Endodermal cell (in vitro differentiated cells): ENCODE measurements around the gene NFIA. TPM values are rescaled to one million over a fixed set of nuclear protein-coding genes. Genes with fewer than 3 reads are reported as not detected.

Source experiments
- DNase-seq: peaks from one replicate; pipeline ENCODE4 v3.0.0-alpha.2; 2017
- H3K27ac ChIP-seq: 2 replicates; pipeline ENCODE4 v1.5.1; 2013; ENCODE audit warnings: mild to moderate bottlenecking, low read depth, low read length, moderate library complexity
- H3K27me3 ChIP-seq: 2 replicates; pipeline ENCODE4 v1.6.1; 2013; ENCODE audit warnings: mild to moderate bottlenecking, low read length, moderate library complexity; ENCODE audit not compliant: insufficient read depth, control insufficient read depth, poor library complexity, severe bottlenecking
- H3K36me3 ChIP-seq: 2 replicates; pipeline ENCODE4 v1.7.0; 2013; ENCODE audit warnings: mild to moderate bottlenecking, low read length, moderate library complexity; ENCODE audit not compliant: control insufficient read depth, insufficient read depth
- H3K4me1 ChIP-seq: one replicate; pipeline ENCODE4 v1.7.0; 2013; ENCODE audit warnings: low read length; ENCODE audit not compliant: control insufficient read depth, insufficient read depth
- H3K4me3 ChIP-seq: 2 replicates; pipeline ENCODE4 v1.5.1; 2013; ENCODE audit warnings: mild to moderate bottlenecking, low read length, moderate library complexity
- H3K9ac ChIP-seq: 2 replicates; pipeline ENCODE4 v1.6.1; 2013; ENCODE audit warnings: mild to moderate bottlenecking, low read length, moderate library complexity; ENCODE audit not compliant: poor library complexity, severe bottlenecking; ENCODE audit errors: extremely low read depth
- H3K9me3 ChIP-seq: 2 replicates; pipeline ENCODE4 v1.6.1; 2013; ENCODE audit warnings: mild to moderate bottlenecking, low read length, moderate library complexity; ENCODE audit not compliant: control insufficient read depth
- H3K27ac Mint-ChIP-seq: 2 replicates; pipeline ENCODE4 v1.8.0; 2020; ENCODE audit warnings: mixed read lengths
- H3K27me3 Mint-ChIP-seq: 2 replicates; pipeline ENCODE4 v1.8.0; 2021; ENCODE audit warnings: mild to moderate bottlenecking, mixed read lengths; ENCODE audit not compliant: insufficient read depth
- H3K36me3 Mint-ChIP-seq: 2 replicates; pipeline ENCODE4 v1.8.0; 2020; ENCODE audit warnings: low read depth, mixed read lengths
- H3K4me1 Mint-ChIP-seq: 2 replicates; pipeline ENCODE4 v1.8.0; 2020; ENCODE audit warnings: mixed read lengths
- H3K4me3 Mint-ChIP-seq: 2 replicates; pipeline ENCODE4 v1.8.0; 2020; ENCODE audit warnings: mild to moderate bottlenecking, moderate library complexity, mixed read lengths
- H3K9me3 Mint-ChIP-seq: 2 replicates; pipeline ENCODE4 v1.8.0; 2020; ENCODE audit warnings: mild to moderate bottlenecking, mixed read lengths
- WGBS, 2 experiments: methylation state at CpG; one replicate each; pipeline versions ENCODE4 v1.1.5 to v1.1.7; 2013; ENCODE audit warnings: missing lambda C conversion rate in 2 of 2, mixed read lengths in 1 of 2; ENCODE audit not compliant: insufficient coverage in 1 of 2, insufficient read length in 1 of 2; 5-methylcytosine and 5-hydroxymethylcytosine counted together
- total RNA-seq, 2 donors: library from RNA; stranded (reverse); fragmentation: NEBNext Ultra II Directional in 1 of 2; extraction: Animal tissue kit (Norgen Biotek cat#: 25700) in 1 of 2; gene quantifications; 2 replicates in 1 of 2; 3 replicates in 1 of 2; pipeline ENCODE4 v1.2.1, GENCODE V29; 2021
- TF ChIP-seq, protein P1 (sequence below): fragments of 200-600 bp; sonication (generic); conservative IDR thresholded peaks from 2 replicates; pipeline ENCODE4 v1.5.0; 2021; ENCODE audit warnings: antibody characterized with exemption, mild to moderate bottlenecking

NFIA gene
- total RNA-seq, 2 donors from 2014 or later, result 2.3 to 3.8 TPM

DNA sequence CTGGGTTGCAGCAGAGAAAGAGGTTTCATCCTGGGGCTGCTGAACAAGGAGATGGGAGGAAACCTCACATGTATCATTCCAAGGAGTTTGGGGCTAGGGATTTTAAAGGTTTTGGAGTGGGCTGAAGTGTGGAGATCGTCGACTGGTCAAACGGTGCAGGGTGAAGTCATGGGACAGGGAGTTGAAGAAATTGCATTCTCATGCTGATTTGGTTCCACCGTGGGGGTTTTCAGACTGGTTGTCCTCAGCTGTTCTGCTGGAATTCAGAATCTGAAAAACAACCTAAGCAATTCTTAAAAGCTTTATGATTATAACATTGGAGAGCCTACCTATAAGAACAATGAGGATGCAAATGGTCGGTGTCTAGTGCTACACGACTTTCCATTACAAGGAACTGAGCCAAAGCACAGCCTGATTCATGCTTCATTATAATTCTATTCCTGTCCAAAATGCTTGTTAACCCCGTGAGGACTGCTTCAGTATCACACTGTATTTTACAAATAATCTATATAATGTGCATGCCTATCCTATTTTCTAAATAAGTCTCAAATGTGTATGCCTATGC lies 399.9 kb downstream of the NFIA start:
- H3K27ac Mint-ChIP-seq, result no peak overlapping the region

DNA sequence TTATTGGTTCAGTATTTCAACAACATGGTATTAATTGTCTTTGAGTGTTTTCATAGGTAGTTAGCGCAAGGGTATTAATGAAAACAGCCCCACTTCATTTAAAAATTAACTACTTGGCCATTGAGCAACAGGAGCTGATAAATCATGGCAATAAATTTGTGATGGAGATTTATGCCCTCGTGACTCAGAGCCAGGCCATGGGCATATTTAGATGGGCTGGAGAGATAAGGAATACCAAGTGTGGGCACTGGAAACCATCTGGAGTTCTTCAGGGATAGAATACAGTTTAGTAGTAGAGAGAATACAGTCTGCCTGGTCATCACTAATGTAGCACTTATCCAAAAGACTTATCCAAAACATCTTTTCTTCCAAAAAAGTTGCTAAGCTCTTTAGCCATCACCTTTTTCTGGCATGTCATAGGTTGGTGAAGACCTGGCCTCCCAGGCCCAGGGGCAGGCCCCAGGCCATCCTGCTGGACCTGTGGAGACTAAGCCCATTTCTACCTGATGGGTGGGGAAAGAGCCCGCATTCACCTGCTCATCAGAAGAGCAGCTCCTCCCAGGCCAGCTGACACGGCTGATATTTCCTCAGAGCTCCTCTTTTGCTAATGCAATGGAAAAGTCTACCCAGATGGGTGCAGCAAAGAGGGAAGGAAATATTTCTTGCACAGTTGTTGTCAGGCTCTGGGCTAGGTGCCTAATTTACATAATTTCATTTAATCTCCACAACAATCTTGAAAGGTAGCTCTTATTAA lies 404.6 kb downstream of the NFIA start:
- Histone ChIP-seq H3K27me3 (no peaks in the 10 kb centered on the region), H3K4me3 (no peak overlapping the region), H3K9ac (no peak overlapping the region), H3K9me3 (no peaks in the 10 kb centered on the region), H3K4me1 (no peaks in the 10 kb centered on the region), H3K36me3 (no peaks in the 10 kb centered on the region), H3K27ac (no peak overlapping the region)
- no peak overlapping the region for H3K27ac Mint-ChIP-seq
- WGBS, 2 experiments, result 84 to 95% methylated on average over 3 to 4 of the region's 4 CpGs
- no peak overlapping the region for H3K4me3 Mint-ChIP-seq
- DNase-seq, result no peak
- TF ChIP-seq, protein P1, sequence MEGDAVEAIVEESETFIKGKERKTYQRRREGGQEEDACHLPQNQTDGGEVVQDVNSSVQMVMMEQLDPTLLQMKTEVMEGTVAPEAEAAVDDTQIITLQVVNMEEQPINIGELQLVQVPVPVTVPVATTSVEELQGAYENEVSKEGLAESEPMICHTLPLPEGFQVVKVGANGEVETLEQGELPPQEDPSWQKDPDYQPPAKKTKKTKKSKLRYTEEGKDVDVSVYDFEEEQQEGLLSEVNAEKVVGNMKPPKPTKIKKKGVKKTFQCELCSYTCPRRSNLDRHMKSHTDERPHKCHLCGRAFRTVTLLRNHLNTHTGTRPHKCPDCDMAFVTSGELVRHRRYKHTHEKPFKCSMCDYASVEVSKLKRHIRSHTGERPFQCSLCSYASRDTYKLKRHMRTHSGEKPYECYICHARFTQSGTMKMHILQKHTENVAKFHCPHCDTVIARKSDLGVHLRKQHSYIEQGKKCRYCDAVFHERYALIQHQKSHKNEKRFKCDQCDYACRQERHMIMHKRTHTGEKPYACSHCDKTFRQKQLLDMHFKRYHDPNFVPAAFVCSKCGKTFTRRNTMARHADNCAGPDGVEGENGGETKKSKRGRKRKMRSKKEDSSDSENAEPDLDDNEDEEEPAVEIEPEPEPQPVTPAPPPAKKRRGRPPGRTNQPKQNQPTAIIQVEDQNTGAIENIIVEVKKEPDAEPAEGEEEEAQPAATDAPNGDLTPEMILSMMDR, result no peak
- H3K9me3 Mint-ChIP-seq, result no peaks in the 10 kb centered on the region
- H3K36me3 Mint-ChIP-seq, result no peaks in the 10 kb centered on the region
- peaks cover 43% of the 10 kb centered on the region for H3K27me3 Mint-ChIP-seq
- peaks cover 3% of the 10 kb centered on the region for H3K4me1 Mint-ChIP-seq

More for the DNA sequence above, 399.9 kb downstream of the NFIA start:
- H3K4me1 Mint-ChIP-seq, result peaks cover 3% of the 10 kb centered on the region
- 67 to 69% methylated on average over 6 to 7 of the region's 7 CpGs for WGBS, 2 experiments
- TF ChIP-seq, protein P1, result no peak
- H3K27me3 Mint-ChIP-seq, result peaks cover 82% of the 10 kb centered on the region
- Histone ChIP-seq H3K27ac (no peak overlapping the region), H3K9ac (no peak overlapping the region), H3K4me3 (no peak overlapping the region), H3K36me3 (no peaks in the 10 kb centered on the region), H3K9me3 (no peaks in the 10 kb centered on the region), H3K4me1 (no peaks in the 10 kb centered on the region), H3K27me3 (peaks cover 28% of the 10 kb centered on the region)
- no peak for DNase-seq
- H3K9me3 Mint-ChIP-seq, result no peaks in the 10 kb centered on the region
- no peak overlapping the region for H3K4me3 Mint-ChIP-seq
- no peaks in the 10 kb centered on the region for H3K36me3 Mint-ChIP-seq

DNA sequence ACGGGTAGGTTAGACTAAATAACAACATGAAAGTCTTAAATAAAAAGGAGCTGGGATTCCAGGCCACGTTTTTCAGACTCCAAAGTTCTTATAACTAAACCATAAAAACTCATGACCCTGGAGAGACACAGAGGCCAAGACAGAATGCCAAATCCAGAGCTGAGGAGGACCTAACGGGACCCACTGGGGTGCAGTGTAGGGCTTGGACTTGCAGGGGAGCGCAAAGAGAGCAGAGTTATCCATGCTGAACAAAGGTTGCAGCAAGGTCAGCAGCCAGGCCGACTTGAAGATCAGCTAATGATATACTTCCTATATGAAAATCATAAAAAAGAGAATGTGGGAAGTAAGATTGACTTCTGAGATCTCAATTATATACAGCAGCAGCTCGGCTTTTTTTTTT lies 405.4 kb downstream of the NFIA start:
- TF ChIP-seq, protein P1, result no peak
- H3K4me3 Mint-ChIP-seq, result no peak overlapping the region
- H3K36me3 Mint-ChIP-seq, result no peaks in the 10 kb centered on the region
- no peaks in the 10 kb centered on the region for H3K9me3 ChIP-seq
- H3K4me1 ChIP-seq, result no peaks in the 10 kb centered on the region
- DNase-seq, result no peak
- H3K9ac ChIP-seq, result no peak overlapping the region
- H3K4me1 Mint-ChIP-seq, result no peaks in the 10 kb centered on the region
- no peaks in the 10 kb centered on the region for H3K36me3 ChIP-seq
- H3K9me3 Mint-ChIP-seq, result no peaks in the 10 kb centered on the region
- H3K27ac ChIP-seq, result no peak overlapping the region
- no peak overlapping the region for H3K4me3 ChIP-seq
- H3K27ac Mint-ChIP-seq, result no peak overlapping the region
- peaks cover 37% of the 10 kb centered on the region for H3K27me3 Mint-ChIP-seq
- 50 to 73% methylated on average over 2 to 6 of the region's 6 CpGs for WGBS, 2 experiments
- H3K27me3 ChIP-seq, result no peaks in the 10 kb centered on the region
